ENCODE measurements around the gene TTN. TPM values are rescaled to one million over a fixed set of nuclear protein-coding genes. Genes with fewer than 3 reads are reported as not detected.

The TTN gene
- total RNA-seq, 1 donor from 2014 or later, result not detected

DNA sequence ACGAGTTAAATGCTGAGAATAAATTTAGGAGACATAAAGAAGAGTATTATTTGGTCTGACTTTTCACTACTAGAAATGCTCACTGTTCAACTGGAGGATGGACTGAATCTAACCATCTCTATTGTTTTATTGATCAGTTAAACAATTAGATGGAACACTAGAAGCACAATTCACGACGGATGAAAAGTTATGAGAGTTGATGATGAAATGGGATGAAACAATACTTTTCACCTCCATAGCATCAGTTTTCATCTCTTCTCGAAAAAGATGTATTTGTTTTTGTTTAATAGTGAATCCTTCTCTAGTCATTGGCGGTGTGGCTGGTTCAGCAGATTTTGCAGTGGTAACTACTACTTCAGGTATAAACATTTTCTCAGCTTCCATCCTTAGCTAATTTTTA is 19.3 kb downstream of the TTN start:
- TF ChIP-seq, protein P1, sequence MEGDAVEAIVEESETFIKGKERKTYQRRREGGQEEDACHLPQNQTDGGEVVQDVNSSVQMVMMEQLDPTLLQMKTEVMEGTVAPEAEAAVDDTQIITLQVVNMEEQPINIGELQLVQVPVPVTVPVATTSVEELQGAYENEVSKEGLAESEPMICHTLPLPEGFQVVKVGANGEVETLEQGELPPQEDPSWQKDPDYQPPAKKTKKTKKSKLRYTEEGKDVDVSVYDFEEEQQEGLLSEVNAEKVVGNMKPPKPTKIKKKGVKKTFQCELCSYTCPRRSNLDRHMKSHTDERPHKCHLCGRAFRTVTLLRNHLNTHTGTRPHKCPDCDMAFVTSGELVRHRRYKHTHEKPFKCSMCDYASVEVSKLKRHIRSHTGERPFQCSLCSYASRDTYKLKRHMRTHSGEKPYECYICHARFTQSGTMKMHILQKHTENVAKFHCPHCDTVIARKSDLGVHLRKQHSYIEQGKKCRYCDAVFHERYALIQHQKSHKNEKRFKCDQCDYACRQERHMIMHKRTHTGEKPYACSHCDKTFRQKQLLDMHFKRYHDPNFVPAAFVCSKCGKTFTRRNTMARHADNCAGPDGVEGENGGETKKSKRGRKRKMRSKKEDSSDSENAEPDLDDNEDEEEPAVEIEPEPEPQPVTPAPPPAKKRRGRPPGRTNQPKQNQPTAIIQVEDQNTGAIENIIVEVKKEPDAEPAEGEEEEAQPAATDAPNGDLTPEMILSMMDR (IDR thresholded peaks at IDR 0.05), result no peak
- H3K4me1 Mint-ChIP-seq (ENCODE audit: low read depth), result no peaks in the 10 kb centered on the region
- no peak for DNase-seq (ENCODE audit: low spot score)
- H3K27ac Mint-ChIP-seq (ENCODE audit: unreplicated experiment), result no peak overlapping the region
- no peaks in the 10 kb centered on the region for H3K36me3 Mint-ChIP-seq (ENCODE audit: low read depth)
- no peaks in the 10 kb centered on the region for H3K9me3 Mint-ChIP-seq (ENCODE audit: low read depth)
- H3K4me3 Mint-ChIP-seq (ENCODE audit: unreplicated experiment), result no peak overlapping the region
- H3K27me3 Mint-ChIP-seq (ENCODE audit: low read depth), result peaks cover 20% of the 10 kb centered on the region

DNA sequence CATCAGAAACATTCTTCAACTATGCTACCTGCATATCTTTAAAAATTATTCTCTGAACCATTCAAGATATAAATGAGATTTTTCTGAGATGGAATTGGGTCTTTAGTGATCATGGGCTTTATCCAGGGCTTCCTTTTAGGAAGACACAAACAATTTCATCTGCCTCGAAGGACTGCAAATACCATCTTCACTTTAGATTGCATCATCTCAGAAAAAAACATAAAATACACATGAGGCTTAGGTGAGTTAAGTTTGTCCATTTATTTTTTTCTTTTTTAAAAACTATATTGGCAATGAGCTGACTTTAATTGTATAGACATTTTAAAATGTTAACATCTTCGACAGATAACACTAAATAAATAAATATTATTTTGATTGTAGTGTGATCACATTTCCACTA is 20.1 kb downstream of the TTN start:
- H3K4me1 Mint-ChIP-seq (ENCODE audit: low read depth), result no peaks in the 10 kb centered on the region
- H3K27me3 Mint-ChIP-seq (ENCODE audit: low read depth), result peaks cover 16% of the 10 kb centered on the region
- H3K36me3 Mint-ChIP-seq (ENCODE audit: low read depth), result no peaks in the 10 kb centered on the region

DNA sequence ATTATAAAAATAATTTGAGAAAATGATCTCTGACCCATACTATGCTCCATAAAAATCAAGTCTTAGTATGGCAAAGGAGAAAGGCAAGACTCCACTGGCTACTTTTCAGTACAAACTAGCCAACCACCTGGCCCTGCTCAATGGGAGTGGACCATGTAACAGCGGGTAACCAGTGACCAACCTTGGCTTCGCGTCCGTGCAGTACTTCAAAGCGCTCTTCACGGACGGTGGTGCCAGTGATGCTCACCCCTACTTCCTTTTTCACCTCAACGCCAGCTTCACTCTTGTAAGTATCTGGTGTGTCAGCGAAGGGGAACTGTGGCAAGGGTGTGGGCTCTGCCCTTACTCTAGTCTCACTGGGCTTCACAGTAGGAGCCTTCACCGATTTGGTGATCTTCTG is 23.3 kb downstream of the TTN start:
- H3K4me3 Mint-ChIP-seq (ENCODE audit: unreplicated experiment), result no peak overlapping the region
- H3K4me1 Mint-ChIP-seq (ENCODE audit: low read depth), result no peaks in the 10 kb centered on the region
- TF ChIP-seq, protein P1 (IDR thresholded peaks at IDR 0.05), result no peak
- H3K27me3 Mint-ChIP-seq (ENCODE audit: low read depth), result peaks cover 11% of the 10 kb centered on the region
- no peak for DNase-seq (ENCODE audit: low spot score)
- no peaks in the 10 kb centered on the region for H3K9me3 Mint-ChIP-seq (ENCODE audit: low read depth)
- no peaks in the 10 kb centered on the region for H3K36me3 Mint-ChIP-seq (ENCODE audit: low read depth)
- no peak overlapping the region for H3K27ac Mint-ChIP-seq (ENCODE audit: unreplicated experiment)

More for the DNA sequence above, 20.1 kb downstream of the TTN start:
- Mint-ChIP-seq H3K27ac (ENCODE audit: unreplicated experiment) (no peak overlapping the region), H3K4me3 (ENCODE audit: unreplicated experiment) (no peak overlapping the region), H3K9me3 (ENCODE audit: low read depth) (no peaks in the 10 kb centered on the region)
- TF ChIP-seq, protein P1 (IDR thresholded peaks at IDR 0.05), result no peak
- DNase-seq (ENCODE audit: low spot score), result no peak

DNA sequence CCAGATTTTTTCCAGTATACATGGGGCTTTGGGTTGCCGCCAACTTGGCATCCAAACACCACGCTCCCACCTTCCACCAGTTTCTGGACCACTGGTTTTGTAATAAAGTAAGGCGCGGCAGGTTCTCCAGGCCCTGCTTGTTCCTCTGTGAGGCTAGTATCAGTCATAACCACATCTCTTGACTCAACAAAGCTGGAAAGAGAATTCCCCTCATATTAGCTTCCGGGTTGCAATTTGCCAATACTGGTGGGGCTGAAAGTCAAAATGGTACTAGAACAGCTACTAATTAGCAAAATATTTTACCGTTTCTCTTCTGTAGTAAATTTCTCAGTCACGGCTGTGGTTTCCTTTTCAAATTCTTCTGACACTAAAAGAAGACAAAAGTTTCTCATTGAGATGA is 25.0 kb downstream of the TTN start:
- Mint-ChIP-seq H3K27ac (ENCODE audit: unreplicated experiment) (no peak overlapping the region), H3K4me1 (ENCODE audit: low read depth) (no peaks in the 10 kb centered on the region), H3K27me3 (ENCODE audit: low read depth) (peaks cover 4% of the 10 kb centered on the region), H3K36me3 (ENCODE audit: low read depth) (no peaks in the 10 kb centered on the region), H3K9me3 (ENCODE audit: low read depth) (no peaks in the 10 kb centered on the region), H3K4me3 (ENCODE audit: unreplicated experiment) (no peak overlapping the region)
- DNase-seq (ENCODE audit: low spot score), result no peak
- TF ChIP-seq, protein P1 (IDR thresholded peaks at IDR 0.05), result no peak

DNA sequence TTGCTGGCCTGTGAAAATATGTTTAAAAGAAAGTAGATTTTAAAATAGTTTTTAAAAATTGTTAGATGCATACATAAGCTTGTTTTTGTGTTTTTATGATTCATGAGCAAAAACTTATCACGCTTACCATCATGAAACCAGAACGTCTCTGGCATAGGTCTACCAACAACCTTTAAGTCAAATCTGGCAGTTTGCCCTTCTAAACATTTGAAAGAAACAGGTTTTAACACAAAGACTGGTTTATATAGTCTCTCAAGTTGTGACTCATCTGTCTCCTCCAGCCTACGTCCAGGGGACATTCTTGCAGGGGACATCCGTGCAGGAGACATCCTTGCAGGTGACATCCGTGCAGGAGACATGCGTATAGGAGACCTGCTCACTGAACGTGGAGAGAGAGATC is 29.6 kb downstream of the TTN start:
- H3K9me3 Mint-ChIP-seq (ENCODE audit: low read depth), result peaks cover 10% of the 10 kb centered on the region
- H3K4me3 Mint-ChIP-seq (ENCODE audit: unreplicated experiment), result no peak overlapping the region
- peaks cover 4% of the 10 kb centered on the region for H3K27me3 Mint-ChIP-seq (ENCODE audit: low read depth)
- DNase-seq (ENCODE audit: low spot score), result no peak
- no peaks in the 10 kb centered on the region for H3K36me3 Mint-ChIP-seq (ENCODE audit: low read depth)
- H3K27ac Mint-ChIP-seq (ENCODE audit: unreplicated experiment), result no peak overlapping the region
- H3K4me1 Mint-ChIP-seq (ENCODE audit: low read depth), result no peaks in the 10 kb centered on the region
- TF ChIP-seq, protein P1 (IDR thresholded peaks at IDR 0.05), result no peak

Measured in chondrocyte (in vitro differentiated cells).